Fibroblast of gingiva (primary cell): ENCODE data around the gene DDX21.
A peak's percentile ranks its signal among the peaks of the same experiment; 100 is the strongest.
"Not testable (repeated sequence)": the region's sequence is repeated elsewhere in the genome, so short reads cannot be mapped to it uniquely, and the experiment has no call there.

Experiments
- DNase-seq: peaks from one replicate; pipeline ENCODE4 v3.0.0-alpha.2; 2011; ENCODE audit warnings: low read depth

DDX21 gene

DNA sequence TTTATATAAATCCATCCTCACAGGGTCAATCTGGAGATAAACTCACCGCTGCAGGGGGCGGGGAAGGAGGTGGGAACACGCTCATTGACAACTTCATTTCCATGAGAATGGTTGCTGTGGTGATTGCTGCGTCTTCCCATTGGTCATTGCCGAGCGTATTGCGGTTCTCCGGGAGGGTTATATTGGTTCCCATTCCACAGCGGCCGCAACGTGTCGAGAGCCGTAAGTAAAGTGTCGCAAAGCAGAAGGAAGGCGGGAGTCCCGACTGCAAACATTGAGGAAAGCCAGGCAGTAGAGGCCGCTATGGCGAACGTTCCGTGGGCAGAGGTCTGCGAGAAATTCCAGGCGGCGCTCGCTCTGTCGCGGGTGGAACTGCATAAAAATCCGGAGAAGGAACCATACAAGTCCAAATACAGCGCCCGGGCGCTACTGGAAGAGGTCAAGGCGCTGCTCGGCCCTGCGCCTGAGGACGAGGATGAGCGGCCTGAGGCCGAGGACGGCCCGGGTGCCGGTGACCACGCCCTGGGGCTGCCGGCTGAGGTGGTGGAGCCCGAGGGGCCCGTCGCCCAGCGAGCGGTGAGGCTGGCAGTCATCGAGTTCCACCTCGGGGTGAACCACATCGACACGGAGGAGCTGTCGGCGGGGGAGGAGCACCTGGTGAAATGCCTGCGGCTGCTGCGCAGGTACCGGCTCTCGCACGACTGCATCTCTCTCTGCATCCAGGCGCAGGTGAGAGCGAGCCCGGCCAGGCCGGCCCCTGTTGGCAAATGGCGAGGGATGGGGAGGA, 32.8 kb downstream of the DDX21 start, which contains the start of gene KIFBP:
Gene KIFBP, plus strand, starts transcription at position 274 of the 787 bp plus-strand sequence. Its CDS starts 30 bp downstream, at position 304.
- peak; percentile 98 for DNase-seq

DNA sequence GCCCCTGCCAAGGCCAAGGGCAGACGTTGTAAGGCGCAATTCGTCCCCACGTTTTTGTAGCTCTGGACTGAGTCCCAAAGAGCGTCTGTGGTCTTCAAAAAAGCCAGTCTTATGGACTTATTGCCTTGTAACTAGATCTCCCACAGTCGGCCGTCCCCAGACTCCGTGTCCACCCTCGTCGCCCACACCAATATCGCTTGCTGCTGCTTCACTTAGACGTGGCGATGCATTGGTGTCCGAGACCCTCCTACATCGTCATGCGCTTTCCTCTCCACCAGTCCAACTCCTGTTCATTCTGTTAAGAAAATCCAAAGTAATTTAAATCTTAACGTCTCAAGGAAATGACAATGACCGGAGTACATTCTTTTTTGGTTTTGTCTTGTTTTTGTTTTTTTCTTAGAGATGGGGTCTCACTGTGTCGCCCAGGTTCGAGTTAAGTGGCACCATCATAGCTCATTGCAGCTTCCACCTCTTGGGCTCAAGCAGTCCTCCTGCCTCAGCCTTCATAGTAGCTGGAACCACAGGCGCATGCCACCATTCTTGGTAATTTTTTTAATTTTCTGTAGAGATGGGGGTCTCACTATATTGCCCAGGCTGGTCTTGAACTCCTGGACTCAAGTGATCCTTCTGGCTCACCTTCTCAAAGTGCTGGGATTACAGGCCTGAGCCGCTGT, 33.5 kb downstream of the DDX21 start:
- peak; percentile 6 for DNase-seq

DNA sequence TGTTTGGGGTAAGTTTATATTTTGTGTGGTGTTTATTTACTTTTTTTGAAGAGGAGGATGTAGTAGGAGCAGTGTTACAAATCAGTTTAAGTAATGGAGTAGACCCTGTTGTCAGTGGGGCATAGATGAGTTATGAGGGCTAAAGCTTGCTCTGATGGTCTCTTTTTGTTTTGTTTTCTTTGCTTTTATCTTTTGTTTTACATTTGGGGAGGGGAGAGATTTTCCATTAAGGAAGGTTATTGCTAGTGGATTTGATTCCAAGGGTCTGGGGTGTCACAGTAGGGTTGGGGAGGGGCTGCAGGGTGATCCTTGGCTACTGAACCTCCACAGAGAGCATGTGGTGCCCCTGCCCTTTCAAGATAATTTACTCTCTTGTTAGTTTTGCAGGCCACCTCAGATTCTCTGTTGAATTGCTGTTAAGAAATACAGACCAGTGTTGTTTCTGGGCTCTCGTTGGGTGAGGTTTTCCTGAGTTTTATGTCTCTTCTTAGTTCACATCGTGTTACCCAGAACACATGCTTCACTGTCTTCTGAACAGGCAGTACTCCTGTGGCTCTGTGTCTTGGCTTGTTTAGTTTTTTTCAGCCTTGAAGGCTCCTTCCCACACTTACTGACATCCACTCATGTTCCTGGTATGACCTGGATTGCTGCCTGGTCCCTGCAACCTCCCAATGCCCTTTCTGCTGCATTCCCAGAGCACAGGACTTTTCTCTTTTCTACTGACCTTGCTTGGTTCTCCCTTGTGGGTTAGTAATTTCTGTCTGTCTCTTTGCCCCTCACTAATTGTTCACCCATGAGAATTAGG, 36.9 kb downstream of the DDX21 start:
- peak; percentile 90 for DNase-seq

DNA sequence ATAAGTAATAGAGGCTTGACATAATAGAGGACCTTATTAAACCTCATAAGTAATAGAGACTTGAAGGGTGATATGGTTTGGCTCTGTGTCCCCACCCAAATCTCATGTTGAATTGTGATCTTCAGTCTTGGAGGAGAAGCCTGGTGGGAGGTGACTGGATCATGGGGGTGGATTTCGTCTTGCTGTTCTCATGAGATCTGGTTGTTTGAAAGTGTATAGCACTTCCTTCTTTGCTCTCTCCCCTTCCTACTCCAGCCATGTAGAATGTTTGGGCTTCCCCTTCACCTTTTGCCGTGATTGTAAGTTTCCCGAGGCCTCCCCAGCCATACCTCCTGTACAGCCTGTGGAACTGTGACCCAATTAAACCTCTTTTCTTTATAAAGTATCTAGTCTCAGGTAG, 41.2 kb downstream of the DDX21 start:
- DNase-seq = no peak

DNA sequence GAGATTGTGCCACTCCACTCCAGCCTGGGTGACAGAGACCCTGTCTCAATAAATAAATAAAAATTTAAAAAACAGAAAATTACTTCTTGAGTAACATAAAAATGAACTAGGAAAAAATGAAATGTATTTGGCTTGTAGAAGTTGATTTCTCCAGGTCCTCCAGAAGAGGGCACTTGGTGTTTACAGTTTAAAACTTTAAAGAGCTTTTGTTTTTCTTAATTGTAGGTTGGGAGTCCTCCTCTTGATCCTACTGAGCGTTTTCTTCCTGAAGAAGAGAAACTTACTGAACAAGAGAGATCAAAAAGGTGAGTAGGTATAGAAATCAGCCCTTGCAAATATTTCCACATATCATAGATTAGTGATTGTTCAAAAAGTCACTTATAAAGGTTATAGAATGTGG, 48.9 kb downstream of the DDX21 start:
- peak; percentile 57 for DNase-seq

DNA sequence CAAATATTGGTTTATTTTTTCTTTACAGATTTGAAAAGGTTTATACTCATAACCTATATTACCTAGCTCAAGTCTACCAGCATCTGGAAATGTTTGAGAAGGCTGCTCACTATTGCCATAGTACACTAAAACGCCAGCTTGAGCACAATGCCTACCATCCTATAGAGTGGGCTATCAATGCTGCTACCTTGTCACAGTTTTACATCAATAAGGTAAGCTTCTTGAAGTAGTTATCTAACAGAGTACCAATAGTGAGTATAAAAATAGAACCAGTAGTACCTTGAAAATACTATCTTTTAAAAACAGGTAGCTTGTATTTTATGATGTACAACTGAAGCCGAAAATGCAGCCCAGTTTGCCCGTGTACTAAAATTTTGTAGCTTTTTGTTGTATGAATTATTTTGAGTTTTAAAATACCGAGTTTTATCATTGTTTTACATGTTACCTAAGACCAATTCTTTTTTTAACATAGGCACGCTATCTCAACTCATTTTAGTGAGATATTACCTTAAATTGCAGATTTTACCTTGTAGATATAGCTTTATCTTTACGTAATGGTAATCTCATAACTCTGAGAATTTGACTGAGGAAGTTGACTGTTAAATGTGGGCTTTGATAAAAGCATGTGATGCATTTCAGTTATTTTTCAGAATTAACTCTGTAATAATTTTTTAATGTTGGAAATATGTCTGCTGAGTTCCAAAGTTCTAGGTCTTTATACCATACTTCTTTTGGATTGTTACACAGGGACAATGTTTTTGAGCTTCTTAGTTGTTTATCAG, 49.9 kb downstream of the DDX21 start:
- no peak for DNase-seq

DNA sequence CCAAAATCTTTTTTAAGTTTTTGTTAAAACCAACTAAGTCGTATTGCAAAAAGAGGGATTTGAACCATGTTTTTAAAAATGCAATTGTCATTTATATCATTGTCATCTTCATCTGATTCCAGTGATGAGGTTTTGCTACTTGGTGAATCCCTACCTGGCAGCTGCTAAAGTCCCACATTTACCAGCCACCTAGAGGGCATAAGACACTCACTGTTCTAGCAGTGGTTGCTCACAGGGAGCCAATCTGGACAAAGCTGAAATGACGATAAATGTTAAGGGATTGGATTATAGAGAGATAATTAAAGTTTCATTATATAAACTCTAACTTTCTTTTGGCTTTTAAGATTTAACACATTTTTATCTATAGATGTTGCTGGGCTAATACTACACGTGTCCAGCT, 51.3 kb downstream of the DDX21 start:
- DNase-seq = no peak

DNA sequence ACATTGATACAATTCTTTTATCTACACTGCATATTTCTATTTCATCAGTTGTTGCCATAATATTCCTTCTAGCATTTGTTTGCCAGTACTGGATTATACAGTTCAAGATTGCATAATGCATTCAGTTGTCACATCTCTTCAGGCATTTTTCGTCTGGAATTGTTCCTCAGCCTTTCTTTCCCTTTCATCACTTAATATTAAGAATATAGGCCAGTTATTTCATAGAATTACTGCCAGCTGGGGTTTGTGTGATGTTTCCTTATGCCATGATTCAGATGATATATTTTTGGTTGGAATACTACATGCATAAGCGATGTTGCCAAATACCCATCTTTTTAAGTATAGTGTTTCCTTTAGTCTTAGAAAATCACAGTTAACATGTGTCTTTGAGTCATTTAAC, 53.4 kb downstream of the DDX21 start:
- peak; percentile 70 for DNase-seq

DNA sequence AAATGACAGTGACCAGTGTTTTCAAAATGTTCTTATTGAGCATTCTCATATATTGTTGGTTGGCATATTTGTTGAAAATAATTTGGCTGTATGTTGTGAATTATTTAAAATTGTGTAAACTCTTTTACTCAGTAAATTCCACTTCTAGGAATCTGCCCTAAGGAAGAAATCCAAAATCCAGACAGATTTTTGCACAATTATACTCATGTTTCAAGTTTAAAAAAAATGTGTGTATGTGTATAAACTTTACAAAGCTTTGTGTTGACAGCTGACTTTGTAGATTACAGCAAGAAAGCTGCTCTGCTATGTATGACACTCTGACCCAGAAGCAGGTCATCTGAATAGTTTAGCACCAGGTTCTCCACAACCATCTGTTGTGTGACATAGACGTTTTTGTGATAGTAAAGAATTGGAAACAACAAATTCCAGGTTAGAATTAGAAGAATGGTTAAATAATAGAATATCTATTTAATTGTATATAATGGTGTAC, 54.2 kb downstream of the DDX21 start:
- no peak for DNase-seq

DNA sequence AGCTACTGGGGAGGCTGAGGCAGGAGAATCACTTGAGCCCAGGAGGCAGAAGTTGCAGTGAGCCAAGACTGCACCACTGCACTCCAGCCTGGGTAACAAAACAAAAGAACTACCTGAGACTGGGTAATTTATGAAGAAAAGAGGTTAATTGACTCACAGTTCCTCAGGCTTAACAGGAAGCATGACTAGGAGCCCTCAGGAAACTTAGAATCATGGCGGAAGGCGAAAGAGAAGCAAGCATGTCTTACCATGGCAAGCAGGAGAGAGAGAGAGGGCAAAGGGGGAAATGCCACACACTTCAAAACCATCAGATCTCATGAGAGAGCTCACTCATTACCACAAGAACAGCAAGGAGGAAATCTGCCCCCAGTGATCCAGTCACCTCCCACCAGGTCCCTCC, 56.8 kb downstream of the DDX21 start:
- DNase-seq = not testable (repeated sequence)

DNA sequence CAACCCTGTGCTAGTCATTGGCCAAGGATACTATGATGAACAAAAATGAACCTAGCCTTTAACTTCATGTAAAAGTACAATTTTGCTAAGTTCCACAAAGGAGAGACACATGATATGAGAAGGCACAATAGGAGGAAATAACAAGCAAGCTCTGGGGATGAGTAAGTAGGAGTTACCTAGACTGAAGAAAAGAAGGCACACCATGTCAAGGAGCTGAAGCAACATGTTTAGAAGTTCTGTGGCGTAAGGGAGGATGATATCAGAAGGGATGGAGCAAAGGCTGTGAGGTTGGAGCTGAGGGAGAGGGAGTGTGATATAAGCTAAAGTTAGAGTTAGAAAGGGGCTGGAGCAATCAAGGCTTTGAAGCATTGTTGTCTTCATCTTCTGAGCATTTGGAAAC, 58.2 kb downstream of the DDX21 start:
- no peak for DNase-seq

DNA sequence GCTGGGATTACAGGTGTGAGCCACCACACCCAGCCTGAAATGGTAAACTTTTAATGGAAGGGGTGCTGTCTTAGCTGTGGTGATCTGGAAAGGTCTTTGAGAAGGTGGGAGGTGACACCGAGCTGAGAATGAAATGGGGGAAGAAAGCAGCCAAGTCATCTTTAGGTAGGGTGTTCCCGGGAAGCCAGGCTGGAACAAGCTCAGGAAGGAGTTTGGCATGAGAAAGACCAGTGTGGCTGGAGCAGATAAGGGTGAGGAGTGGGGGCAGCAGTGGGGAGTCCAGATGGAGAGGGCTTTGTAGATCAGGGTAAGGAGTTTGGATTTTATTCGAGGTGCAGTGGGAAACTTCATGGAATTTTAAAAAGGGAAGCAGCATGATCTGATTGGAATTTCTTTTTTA, 62.6 kb downstream of the DDX21 start:
- no peak for DNase-seq

DNA sequence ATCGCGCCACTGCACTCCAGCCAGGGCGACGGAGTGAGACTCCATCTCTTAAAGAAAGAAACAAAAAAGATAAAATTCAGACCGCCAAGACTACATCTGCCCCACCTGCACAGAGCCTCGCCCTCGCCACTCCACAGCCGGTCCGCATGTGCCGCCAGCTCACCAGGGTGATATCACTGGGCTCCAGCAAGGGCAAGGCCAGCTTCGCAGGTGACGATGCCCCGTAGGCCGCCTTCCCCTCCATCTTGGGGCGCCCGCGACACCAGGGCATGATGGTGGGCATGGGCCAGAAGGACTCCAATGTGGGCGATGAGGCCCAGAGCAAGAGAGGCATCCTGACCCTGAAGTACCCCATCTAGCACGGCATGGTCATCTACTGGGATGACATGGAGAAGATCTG, 66.6 kb downstream of the DDX21 start:
- no peak for DNase-seq

DNA sequence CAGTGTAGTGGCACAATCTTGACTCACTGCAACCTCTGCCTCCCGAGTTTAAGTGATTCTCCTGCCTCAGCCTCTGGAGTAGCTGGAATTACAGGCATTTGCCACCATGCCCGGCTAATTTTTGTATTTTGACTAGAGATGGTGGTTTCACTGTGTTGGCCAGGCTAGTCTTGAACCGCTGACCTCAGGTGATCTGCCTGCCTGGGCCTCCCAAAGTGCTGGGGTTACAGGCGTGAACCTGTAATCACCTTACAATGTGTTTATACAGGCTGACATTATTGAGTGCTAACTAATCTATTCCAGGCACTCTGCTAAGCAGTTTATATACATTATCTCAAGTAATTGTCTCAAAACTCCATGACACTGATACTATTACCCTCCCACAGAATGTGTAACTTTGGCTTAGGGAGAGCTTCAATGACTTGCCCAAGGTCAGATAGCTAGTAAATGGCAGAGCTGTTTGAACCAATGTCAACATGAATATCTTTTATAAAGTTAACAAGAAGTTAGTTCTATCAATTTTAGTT, 69.5 kb downstream of the DDX21 start:
- DNase-seq = no peak

DNA sequence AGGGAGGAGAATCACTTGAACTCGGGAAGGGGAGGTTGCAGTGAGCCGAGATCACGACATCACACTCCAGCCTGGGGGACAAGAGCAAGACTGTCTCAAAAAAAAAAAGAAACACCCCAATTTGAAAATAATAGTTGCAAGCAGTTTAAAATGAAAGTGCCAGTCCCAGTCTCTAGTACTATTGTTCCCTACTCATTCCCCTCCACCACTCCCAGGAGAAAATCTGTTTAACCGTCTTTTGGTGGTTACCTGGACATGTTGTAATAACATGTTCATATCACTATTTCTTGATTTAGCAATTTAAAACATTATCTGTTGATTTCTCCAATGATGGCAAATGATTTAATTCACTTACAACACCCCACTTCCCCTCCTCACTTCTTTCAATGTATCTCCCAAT, 77.3 kb downstream of the DDX21 start:
- DNase-seq = no peak
